AG10803 (cell line): ENCODE measurements around the gene C17orf67.
A peak's percentile ranks its signal among the peaks of the same experiment; 100 is the strongest.
"Not testable (repeated sequence)": the region's sequence is repeated elsewhere in the genome, so short reads cannot be mapped to it uniquely, and the experiment has no call there.

Experiments used
- DNase-seq: peaks from one replicate; pipeline ENCODE4 v3.0.0; 2010; ENCODE audit warnings: low read depth
- H3K4me3 ChIP-seq: 2 replicates; pipeline ENCODE4 v1.5.1; 2011; ENCODE audit warnings: mild to moderate bottlenecking, low read length, control low read depth
- TF ChIP-seq, protein P1 (sequence below): conservative IDR thresholded peaks from 2 replicates; pipeline ENCODE4 v1.5.1; 2011; ENCODE audit warnings: mild to moderate bottlenecking, low read length, control low read depth, inconsistent platforms

C17orf67 gene

DNA sequence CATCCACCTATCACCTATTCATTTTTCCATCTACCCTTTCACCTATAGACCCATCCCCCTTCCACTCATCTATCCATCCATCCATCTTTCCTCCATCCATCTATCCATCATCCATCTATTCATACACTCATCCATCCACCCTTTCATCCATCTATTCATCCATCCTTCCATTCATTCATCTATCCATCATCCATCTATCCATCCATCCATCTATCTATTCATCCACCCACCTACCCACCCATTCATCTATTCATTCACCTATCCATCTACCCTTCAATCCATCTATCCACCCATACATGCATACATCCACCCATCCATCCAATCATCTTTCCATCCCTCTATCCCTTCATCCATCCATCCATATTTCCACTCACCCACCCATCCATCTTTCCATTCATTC lies 63.3 kb downstream of the C17orf67 start:
- TF ChIP-seq, protein P1, sequence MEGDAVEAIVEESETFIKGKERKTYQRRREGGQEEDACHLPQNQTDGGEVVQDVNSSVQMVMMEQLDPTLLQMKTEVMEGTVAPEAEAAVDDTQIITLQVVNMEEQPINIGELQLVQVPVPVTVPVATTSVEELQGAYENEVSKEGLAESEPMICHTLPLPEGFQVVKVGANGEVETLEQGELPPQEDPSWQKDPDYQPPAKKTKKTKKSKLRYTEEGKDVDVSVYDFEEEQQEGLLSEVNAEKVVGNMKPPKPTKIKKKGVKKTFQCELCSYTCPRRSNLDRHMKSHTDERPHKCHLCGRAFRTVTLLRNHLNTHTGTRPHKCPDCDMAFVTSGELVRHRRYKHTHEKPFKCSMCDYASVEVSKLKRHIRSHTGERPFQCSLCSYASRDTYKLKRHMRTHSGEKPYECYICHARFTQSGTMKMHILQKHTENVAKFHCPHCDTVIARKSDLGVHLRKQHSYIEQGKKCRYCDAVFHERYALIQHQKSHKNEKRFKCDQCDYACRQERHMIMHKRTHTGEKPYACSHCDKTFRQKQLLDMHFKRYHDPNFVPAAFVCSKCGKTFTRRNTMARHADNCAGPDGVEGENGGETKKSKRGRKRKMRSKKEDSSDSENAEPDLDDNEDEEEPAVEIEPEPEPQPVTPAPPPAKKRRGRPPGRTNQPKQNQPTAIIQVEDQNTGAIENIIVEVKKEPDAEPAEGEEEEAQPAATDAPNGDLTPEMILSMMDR: no peak
- DNase-seq: no peak
- no peak overlapping the region for H3K4me3 ChIP-seq

GRCh38 chr17:56765449-56765848 lies 68.3 kb downstream of the C17orf67 start:
- no peak for DNase-seq
- TF ChIP-seq, protein P1: no peak
- no peak overlapping the region for H3K4me3 ChIP-seq

GRCh38 chr17:56762988-56763387 lies 70.7 kb downstream of the C17orf67 start:
- TF ChIP-seq, protein P1: no peak
- no peak overlapping the region for H3K4me3 ChIP-seq
- DNase-seq: no peak

DNA sequence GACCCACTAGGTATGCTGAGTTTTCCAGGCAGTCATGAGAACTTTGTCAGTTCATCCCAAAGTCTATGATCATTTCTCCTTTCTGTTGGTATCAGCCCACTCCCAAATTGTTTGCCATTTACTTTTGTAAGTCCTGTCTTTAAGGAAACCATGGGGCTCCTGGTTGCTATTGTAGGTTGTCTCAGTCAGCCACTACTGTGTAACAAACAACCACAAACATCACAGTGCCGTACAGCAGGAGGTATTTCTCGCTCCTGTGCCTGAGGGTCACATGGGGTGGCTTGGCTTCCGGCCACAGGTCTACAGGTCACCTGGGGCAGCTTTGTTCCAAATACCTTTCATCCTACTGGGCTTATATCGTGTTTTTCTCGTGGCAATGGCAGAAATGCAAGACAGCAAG lies 71.6 kb downstream of the C17orf67 start:
- DNase-seq: no peak
- TF ChIP-seq, protein P1: no peak
- no peak overlapping the region for H3K4me3 ChIP-seq

GRCh38 chr17:56761387-56761786 lies 72.3 kb downstream of the C17orf67 start:
- DNase-seq: no peak
- H3K4me3 ChIP-seq: no peak overlapping the region
- TF ChIP-seq, protein P1: no peak

DNA sequence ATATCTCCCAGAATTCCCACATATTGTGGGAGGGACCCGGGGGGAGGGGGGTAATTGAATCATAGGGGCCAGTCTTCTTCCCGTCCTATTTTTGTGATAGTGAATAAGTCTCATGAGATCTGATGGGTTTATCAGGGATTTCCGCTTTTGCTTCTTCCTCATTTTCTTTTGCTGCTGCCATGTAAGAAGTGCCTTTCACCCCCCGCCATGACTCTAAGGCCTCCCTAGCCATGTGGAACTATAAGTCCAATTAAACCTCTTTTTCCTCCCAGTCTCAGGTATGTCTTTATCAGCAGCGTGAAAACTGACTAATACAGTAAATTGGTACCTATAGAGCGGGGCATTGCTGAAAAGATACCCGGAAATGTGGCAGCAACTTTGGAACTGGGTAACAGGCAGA lies 76.1 kb downstream of the C17orf67 start:
- H3K4me3 ChIP-seq, DNase-seq: not testable (repeated sequence)

DNA sequence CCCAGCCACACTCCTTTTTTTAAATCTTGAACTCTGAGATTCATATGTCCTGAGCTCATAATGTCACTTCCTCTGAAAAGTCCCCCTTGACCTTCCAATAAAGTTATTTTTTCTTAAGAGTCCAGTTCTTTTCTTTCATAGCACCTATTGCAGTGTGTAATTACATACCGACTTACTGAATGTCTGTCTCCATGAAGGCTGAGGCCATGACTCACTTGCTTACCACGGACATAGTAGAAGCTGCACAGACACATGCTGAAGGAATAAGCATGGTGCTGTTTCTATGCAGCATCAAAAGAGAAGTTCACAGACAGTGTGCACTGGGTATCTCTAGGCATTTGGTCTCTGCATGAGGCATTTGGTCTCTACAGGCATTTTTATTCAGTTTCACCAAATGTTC lies 77.2 kb downstream of the C17orf67 start:
- DNase-seq: peak; percentile 96
- TF ChIP-seq, protein P1: no peak
- H3K4me3 ChIP-seq: no peak overlapping the region

- no peak for DNase-seq
- TF ChIP-seq, protein P1: no peak
- no peak overlapping the region for H3K4me3 ChIP-seq
Measured at GRCh38 chr17:56755310-56755709, 78.4 kb downstream of the C17orf67 start.
